HepG2 (cell line): Measurements from ENCODE around the gene EHBP1. TPM values are rescaled to one million over a fixed set of nuclear protein-coding genes. Genes with fewer than 3 reads are reported as not detected.

ENCODE experiments used
- ARNT2 ChIP-seq: sonication (generic); formaldehyde crosslinking; IDR thresholded peaks from 2 replicates; pipeline ENCODE4 v1.8.0; 2022; ENCODE audit warnings: mild to moderate bottlenecking, low read depth, missing genetic modification reagents, moderate library complexity
- ELF1 ChIP-seq: sonication (generic); formaldehyde crosslinking; IDR thresholded peaks from 2 replicates; pipeline ENCODE4 v1.4.0; 2020; ENCODE audit warnings: missing genetic modification reagents
- FOXA3 ChIP-seq: IDR thresholded peaks from 2 replicates; pipeline ENCODE4 v1.6.1; 2016; ENCODE audit warnings: missing genetic modification reagents, missing compliant biosample characterization
- GATAD2A ChIP-seq: IDR thresholded peaks from 2 replicates; pipeline ENCODE4 v1.6.1; 2016
- KAT7 ChIP-seq: IDR thresholded peaks from 2 replicates; pipeline ENCODE4 v1.6.1; 2018; ENCODE audit warnings: borderline replicate concordance, missing compliant biosample characterization
- KDM6A ChIP-seq: IDR thresholded peaks from 2 replicates; pipeline ENCODE4 v1.6.1; 2016; ENCODE audit warnings: low read depth
- NFYC ChIP-seq: IDR thresholded peaks from 2 replicates; pipeline ENCODE4 v1.6.1; 2016; ENCODE audit warnings: missing genetic modification reagents, missing compliant biosample characterization
- PITX1 ChIP-seq: sonication (generic); formaldehyde crosslinking; IDR thresholded peaks from 2 replicates; pipeline ENCODE4 v1.5.1; 2020; ENCODE audit warnings: mild to moderate bottlenecking, missing genetic modification reagents
- POLR2A ChIP-seq, 2 experiments: IDR thresholded peaks; 2 replicates each; pipeline ENCODE4 v1.6.1; 2011; ENCODE audit warnings: low read depth in 2 of 2, low read length in 2 of 2, mild to moderate bottlenecking in 1 of 2, moderate library complexity in 1 of 2; ENCODE audit not compliant: insufficient read depth in 1 of 2
- RAD21 ChIP-seq: fragments of 450-650 bp; formaldehyde crosslinking; IDR thresholded peaks from 2 replicates; pipeline ENCODE4 v1.5.0; 2020; ENCODE audit warnings: mild to moderate bottlenecking
- SIX1 ChIP-seq: sonication (generic); formaldehyde crosslinking; IDR thresholded peaks from 2 replicates; pipeline ENCODE4 v1.4.0; 2020; ENCODE audit warnings: missing genetic modification reagents, borderline replicate concordance
- SSRP1 ChIP-seq: IDR thresholded peaks from 2 replicates; pipeline ENCODE4 v1.6.1; 2016; ENCODE audit warnings: control low read depth
- ZNF230 ChIP-seq: sonication (generic); formaldehyde crosslinking; IDR thresholded peaks from 2 replicates; pipeline ENCODE4 v1.4.0; 2020; ENCODE audit warnings: mild to moderate bottlenecking, missing genetic modification reagents
- ZNF335 ChIP-seq: sonication (generic); formaldehyde crosslinking; IDR thresholded peaks from 2 replicates; pipeline ENCODE4 v1.4.0; 2020; ENCODE audit warnings: missing genetic modification reagents
- ZNF616 ChIP-seq: sonication (generic); formaldehyde crosslinking; IDR thresholded peaks from 2 replicates; pipeline ENCODE4 v1.5.0; 2020; ENCODE audit warnings: low read depth, mild to moderate bottlenecking, missing genetic modification reagents
- ZNF644 ChIP-seq: IDR thresholded peaks from 2 replicates; pipeline ENCODE4 v1.6.1; 2016; ENCODE audit warnings: low read depth
- ZNF761 ChIP-seq: sonication (generic); formaldehyde crosslinking; conservative IDR thresholded peaks from 2 replicates; pipeline ENCODE4 v1.4.0; 2020; ENCODE audit warnings: mild to moderate bottlenecking, missing genetic modification reagents
- ZNF878 ChIP-seq: sonication (generic); formaldehyde crosslinking; IDR thresholded peaks from 2 replicates; pipeline ENCODE4 v1.8.1; 2023; ENCODE audit warnings: mild to moderate bottlenecking, missing genetic modification reagents, moderate library complexity
- ZSCAN30 ChIP-seq: sonication (generic); formaldehyde crosslinking; IDR thresholded peaks from 2 replicates; pipeline ENCODE4 v1.5.0; 2020; ENCODE audit warnings: mild to moderate bottlenecking, missing genetic modification reagents
- polyA plus RNA-seq, 8 experiments: library from polyadenylated mRNA; depleted of rRNA in 3 of 8; stranded (reverse) in 7 of 8; unstranded in 1 of 8; fragments of >200 nt; fragmentation: Illumina TruSeq in 4 of 8; extraction: Trizol in 4 of 8; gene quantifications; 2 replicates each; pipeline versions ENCODE4 v1.2.1 to v1.2.3, GENCODE V29; 2011 to 2016; ENCODE audit warnings: low read depth in 4 of 8, missing spikeins in 1 of 8, mixed read lengths in 1 of 8; ENCODE audit not compliant: insufficient read depth in 1 of 8
- total RNA-seq, 5 experiments: library from RNA; depleted of rRNA; stranded (reverse); fragments of >200 nt; fragmentation: Illumina TruSeq; extraction: Trizol; gene quantifications; 2 replicates each; pipeline ENCODE4 v1.2.3, GENCODE V29; 2016; ENCODE audit warnings: low read depth in 1 of 5
- TF ChIP-seq, protein P1 (sequence below): sonication (generic); formaldehyde crosslinking; IDR thresholded peaks from 2 replicates; pipeline ENCODE4 v1.5.0; 2020; ENCODE audit warnings: missing genetic modification reagents
- TF ChIP-seq, protein P2 (sequence below): sonication (generic); formaldehyde crosslinking; IDR thresholded peaks from 2 replicates; pipeline ENCODE4 v1.9.0; 2022; ENCODE audit warnings: missing genetic modification reagents, mild to moderate bottlenecking, borderline replicate concordance
- TF ChIP-seq, protein P3 (sequence below): sonication (generic); formaldehyde crosslinking; IDR thresholded peaks from 2 replicates; pipeline ENCODE4 v1.5.1; 2020; ENCODE audit warnings: mild to moderate bottlenecking, missing genetic modification reagents, borderline replicate concordance

The EHBP1 gene
- total and polyA plus RNA-seq, 2 of the 13 experiments (the other 11 are each of a cell fraction or from before 2014, with no cell fraction given), result 93.5 to 146 TPM

DNA sequence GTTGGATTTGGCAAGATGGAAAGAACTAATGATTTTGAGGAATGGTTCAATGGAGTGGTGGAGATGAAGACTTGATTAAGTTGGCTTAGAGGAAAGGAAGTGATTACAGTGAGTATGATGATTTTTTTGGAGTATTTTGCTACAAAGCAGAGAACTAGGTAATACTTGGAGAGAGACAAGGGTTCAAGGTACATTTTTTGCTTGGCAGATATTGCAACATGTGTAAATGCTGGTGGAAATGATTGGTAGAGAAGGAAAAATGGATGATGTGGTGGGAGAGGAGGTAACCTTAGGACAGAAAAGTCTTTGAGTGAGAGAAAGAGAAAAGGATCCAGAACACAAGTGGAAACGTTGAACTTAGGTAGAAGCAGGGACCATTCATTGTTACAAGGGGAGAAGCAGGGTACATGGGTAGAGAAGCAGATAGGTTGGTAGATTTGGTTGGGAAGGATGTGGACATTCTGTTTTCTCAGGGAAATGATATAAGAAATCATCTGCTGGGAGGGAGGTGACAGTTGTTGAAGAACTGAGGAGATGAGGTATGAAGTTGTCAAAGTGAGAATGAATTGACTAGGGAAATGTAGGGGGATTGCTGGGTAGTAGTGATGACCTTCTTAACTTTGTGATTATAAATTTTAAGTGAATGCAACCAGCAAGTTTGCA, 6.5 kb downstream of the EHBP1 start (continued):
- TF ChIP-seq RAD21 (0 out of 2 replicates have a peak, but pooled peaks have one; percentile 28), ZNF230 (CRISPR knock-in tag) (no peak), NFYC (CRISPR knock-in tag) (peak; percentile 60), ARNT2 (CRISPR knock-in tag) (no peak; the same call in 1 of the 2 replicates), KDM6A (no peak), SSRP1 (CRISPR knock-in tag) (0 out of 2 replicates have a peak, but pooled peaks have one; percentile 22), ZNF644 (CRISPR knock-in tag) (peak; percentile 94), ZNF616 (CRISPR knock-in tag) (no peak), PITX1 (CRISPR knock-in tag) (no peak), KAT7 (0 out of 2 replicates have a peak, but pooled peaks have one; percentile 37), ZNF335 (no peak), ELF1 (CRISPR knock-in tag) (no peak), FOXA3 (peak; percentile 52; the same call in 1 of the 2 replicates), GATAD2A (peak; percentile 85), ZNF878 (peak; percentile 61; the same call in 1 of the 2 replicates), POLR2A (IDR thresholded peaks at IDR 0.05; ENCODE audit: insufficient read depth in 1 of 2, low read depth in 2 of 2, low read length in 2 of 2) (0 out of 4 replicates have a peak, but pooled peaks of 1 of the 2 experiments have one; percentile 28), ZSCAN30 (no peak), SIX1 (CRISPR knock-in tag) (no peak), ZNF761 (CRISPR knock-in tag) (no peak)
- TF ChIP-seq, protein P1, sequence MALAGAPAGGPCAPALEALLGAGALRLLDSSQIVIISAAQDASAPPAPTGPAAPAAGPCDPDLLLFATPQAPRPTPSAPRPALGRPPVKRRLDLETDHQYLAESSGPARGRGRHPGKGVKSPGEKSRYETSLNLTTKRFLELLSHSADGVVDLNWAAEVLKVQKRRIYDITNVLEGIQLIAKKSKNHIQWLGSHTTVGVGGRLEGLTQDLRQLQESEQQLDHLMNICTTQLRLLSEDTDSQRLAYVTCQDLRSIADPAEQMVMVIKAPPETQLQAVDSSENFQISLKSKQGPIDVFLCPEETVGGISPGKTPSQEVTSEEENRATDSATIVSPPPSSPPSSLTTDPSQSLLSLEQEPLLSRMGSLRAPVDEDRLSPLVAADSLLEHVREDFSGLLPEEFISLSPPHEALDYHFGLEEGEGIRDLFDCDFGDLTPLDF (CRISPR knock-in tag), result no peak
- TF ChIP-seq, protein P2, sequence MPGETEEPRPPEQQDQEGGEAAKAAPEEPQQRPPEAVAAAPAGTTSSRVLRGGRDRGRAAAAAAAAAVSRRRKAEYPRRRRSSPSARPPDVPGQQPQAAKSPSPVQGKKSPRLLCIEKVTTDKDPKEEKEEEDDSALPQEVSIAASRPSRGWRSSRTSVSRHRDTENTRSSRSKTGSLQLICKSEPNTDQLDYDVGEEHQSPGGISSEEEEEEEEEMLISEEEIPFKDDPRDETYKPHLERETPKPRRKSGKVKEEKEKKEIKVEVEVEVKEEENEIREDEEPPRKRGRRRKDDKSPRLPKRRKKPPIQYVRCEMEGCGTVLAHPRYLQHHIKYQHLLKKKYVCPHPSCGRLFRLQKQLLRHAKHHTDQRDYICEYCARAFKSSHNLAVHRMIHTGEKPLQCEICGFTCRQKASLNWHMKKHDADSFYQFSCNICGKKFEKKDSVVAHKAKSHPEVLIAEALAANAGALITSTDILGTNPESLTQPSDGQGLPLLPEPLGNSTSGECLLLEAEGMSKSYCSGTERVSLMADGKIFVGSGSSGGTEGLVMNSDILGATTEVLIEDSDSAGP (CRISPR knock-in tag), result no peak
- TF ChIP-seq, protein P3, sequence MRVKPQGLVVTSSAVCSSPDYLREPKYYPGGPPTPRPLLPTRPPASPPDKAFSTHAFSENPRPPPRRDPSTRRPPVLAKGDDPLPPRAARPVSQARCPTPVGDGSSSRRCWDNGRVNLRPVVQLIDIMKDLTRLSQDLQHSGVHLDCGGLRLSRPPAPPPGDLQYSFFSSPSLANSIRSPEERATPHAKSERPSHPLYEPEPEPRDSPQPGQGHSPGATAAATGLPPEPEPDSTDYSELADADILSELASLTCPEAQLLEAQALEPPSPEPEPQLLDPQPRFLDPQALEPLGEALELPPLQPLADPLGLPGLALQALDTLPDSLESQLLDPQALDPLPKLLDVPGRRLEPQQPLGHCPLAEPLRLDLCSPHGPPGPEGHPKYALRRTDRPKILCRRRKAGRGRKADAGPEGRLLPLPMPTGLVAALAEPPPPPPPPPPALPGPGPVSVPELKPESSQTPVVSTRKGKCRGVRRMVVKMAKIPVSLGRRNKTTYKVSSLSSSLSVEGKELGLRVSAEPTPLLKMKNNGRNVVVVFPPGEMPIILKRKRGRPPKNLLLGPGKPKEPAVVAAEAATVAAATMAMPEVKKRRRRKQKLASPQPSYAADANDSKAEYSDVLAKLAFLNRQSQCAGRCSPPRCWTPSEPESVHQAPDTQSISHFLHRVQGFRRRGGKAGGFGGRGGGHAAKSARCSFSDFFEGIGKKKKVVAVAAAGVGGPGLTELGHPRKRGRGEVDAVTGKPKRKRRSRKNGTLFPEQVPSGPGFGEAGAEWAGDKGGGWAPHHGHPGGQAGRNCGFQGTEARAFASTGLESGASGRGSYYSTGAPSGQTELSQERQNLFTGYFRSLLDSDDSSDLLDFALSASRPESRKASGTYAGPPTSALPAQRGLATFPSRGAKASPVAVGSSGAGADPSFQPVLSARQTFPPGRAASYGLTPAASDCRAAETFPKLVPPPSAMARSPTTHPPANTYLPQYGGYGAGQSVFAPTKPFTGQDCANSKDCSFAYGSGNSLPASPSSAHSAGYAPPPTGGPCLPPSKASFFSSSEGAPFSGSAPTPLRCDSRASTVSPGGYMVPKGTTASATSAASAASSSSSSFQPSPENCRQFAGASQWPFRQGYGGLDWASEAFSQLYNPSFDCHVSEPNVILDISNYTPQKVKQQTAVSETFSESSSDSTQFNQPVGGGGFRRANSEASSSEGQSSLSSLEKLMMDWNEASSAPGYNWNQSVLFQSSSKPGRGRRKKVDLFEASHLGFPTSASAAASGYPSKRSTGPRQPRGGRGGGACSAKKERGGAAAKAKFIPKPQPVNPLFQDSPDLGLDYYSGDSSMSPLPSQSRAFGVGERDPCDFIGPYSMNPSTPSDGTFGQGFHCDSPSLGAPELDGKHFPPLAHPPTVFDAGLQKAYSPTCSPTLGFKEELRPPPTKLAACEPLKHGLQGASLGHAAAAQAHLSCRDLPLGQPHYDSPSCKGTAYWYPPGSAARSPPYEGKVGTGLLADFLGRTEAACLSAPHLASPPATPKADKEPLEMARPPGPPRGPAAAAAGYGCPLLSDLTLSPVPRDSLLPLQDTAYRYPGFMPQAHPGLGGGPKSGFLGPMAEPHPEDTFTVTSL, result 0 out of 2 replicates have a peak, but pooled peaks have one; percentile 59
